Brain microvascular endothelial cell (primary cell): ENCODE results near the gene FBXW5.

ENCODE experiments used
- DNase-seq: peaks from one replicate; pipeline ENCODE4 v3.0.0-alpha.2; 2020
- H3K27ac ChIP-seq: fragments of 250-450 bp; sonication (Bioruptor Pico); 2 replicates; pipeline ENCODE4 v1.5.1; 2020; ENCODE audit warnings: mild to moderate bottlenecking, moderate library complexity
- H3K27me3 ChIP-seq: fragments of 250-450 bp; sonication (Bioruptor Pico); replicated peaks from 2 replicates; pipeline ENCODE4 v1.5.1; 2020; ENCODE audit warnings: mild to moderate bottlenecking
- H3K36me3 ChIP-seq: fragments of 250-450 bp; sonication (Bioruptor Pico); replicated peaks from 2 replicates; pipeline ENCODE4 v1.5.1; 2020; ENCODE audit warnings: mild to moderate bottlenecking
- H3K4me3 ChIP-seq: 2 replicates; pipeline ENCODE4 v1.5.1; 2011; ENCODE audit warnings: low read depth, mild to moderate bottlenecking, control low read depth, low read length, moderate library complexity
- in situ Hi-C: cut with HindIII; loops from 2 replicates; pipeline ENCODE4 v1.10.0; 2017; ENCODE audit warnings: low sequenced_read_pairs, low pct_ligation_motif_present
- TF ChIP-seq, protein P1 (sequence below): IDR thresholded peaks from 2 replicates; pipeline ENCODE4 v1.5.1; 2011; ENCODE audit warnings: low read depth, mild to moderate bottlenecking, moderate library complexity, low read length, control low read depth, inconsistent platforms; ENCODE audit errors: missing control alignments

Gene FBXW5

DNA sequence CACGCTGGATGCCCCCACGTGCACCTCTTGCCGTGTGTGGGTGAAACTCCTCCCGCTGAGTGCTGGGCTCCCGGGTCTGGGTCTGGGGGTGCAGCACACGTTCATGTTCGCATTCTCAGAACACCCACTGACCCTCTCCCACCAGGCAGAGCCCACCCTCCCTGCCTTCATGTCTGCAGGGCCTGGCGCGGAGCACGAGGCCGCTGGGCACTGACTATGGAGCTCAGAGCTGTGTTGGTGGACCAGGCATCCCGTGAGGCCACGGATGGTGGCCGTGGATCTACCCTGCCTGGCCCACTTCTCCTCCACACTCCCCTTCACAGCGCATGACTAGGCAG lies 16.4 kb upstream of the FBXW5 start:
- TF ChIP-seq, protein P1, sequence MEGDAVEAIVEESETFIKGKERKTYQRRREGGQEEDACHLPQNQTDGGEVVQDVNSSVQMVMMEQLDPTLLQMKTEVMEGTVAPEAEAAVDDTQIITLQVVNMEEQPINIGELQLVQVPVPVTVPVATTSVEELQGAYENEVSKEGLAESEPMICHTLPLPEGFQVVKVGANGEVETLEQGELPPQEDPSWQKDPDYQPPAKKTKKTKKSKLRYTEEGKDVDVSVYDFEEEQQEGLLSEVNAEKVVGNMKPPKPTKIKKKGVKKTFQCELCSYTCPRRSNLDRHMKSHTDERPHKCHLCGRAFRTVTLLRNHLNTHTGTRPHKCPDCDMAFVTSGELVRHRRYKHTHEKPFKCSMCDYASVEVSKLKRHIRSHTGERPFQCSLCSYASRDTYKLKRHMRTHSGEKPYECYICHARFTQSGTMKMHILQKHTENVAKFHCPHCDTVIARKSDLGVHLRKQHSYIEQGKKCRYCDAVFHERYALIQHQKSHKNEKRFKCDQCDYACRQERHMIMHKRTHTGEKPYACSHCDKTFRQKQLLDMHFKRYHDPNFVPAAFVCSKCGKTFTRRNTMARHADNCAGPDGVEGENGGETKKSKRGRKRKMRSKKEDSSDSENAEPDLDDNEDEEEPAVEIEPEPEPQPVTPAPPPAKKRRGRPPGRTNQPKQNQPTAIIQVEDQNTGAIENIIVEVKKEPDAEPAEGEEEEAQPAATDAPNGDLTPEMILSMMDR, result no peak
- Histone ChIP-seq H3K27me3 (no peaks in the 10 kb centered on the region), H3K27ac (no peak overlapping the region), H3K4me3 (no peak overlapping the region), H3K36me3 (no peaks in the 10 kb centered on the region)
- DNase-seq, result no peak
- in situ Hi-C loops, result no loop called here

DNA sequence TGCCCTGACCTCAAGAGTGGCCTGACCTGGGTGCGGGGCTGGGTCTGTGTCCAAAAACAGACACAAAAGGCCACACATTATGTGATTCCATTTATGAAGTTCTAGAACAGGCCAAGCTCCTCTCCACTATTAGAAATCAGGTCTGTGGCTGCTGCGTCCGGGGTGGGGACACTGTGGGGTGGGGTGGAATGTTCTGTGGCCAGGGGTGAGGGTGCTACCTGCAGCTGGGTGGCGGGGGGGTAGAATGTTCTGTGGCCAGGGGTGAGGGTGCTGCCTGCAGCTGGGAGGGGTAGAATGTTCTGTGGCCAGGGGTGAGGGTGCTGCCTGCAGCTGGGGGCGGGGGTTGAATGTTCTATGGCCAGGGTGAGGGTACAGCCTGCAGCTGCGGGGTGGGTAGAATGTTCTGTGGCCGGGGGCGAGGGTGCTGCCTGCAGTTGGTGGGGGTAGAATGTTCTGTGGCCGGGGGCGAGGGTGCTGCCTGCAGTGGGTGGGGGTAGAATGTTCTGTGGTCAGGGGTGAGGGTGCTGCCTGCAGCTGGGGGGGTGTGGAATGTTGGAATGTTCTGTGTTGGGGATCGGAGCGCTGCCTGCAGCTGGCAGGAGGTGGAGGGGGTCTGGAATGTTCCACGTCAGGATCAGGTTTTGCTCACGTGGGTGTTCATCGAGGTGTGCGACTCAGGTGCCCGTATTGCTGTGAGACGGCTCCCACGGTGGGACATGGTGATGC lies 15.8 kb upstream of the FBXW5 start:
- no peak overlapping the region for H3K27ac ChIP-seq
- H3K4me3 ChIP-seq, result no peak overlapping the region
- DNase-seq, result no peak
- in situ Hi-C loops, result no loop called here
- TF ChIP-seq, protein P1, result no peak
- H3K27me3 ChIP-seq, result no peaks in the 10 kb centered on the region
- H3K36me3 ChIP-seq, result no peaks in the 10 kb centered on the region

DNA sequence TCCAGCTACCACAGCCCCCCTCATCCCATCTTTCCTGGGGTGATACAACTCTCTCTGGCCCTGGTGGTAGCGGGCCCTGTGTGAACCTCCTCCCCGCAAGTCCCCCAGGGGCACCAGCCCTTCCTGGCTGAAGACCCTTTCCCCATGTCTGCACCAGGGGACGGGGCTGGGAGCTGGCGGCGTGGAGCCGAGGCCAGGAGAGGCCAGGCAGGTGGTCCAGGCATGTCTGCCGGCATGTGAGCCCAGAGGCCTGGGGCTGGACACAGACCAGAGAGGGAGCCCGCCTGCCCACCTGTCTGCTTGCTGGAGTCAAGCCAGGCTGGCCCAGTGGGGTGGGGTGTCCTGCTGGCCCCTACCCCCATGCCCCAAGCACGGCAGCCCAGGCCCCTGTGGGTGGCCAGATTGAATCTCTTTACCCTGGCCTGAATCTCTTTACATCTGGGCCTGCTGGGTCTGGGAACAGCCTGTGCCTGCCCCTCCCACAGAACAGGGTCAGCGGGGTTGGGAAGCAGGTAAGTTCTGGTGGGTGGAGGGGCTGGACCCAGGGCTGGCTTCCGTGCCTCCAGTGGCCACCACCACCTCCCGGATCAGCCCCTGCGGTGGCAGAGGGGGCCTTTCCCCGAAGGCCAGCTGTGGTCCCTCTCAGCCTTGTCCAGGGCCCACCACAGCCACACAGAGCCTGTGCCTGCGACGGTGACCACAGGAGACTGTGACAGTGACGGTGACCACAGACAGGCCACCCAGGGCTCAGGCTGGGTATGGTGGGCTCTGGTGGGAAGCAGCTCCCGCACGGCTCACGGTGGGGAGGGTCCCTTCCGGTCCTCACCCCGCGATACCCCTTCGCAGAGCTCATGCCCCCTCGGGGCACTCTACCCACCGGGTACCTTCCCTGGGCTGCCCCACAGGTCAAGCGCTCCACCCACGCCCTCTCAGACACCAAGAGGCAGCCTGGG lies 14.6 kb upstream of the FBXW5 start:
- H3K4me3 ChIP-seq, result no peak overlapping the region
- in situ Hi-C loops, result no loop called here
- TF ChIP-seq, protein P1, result no peak
- no peaks in the 10 kb centered on the region for H3K27me3 ChIP-seq
- H3K27ac ChIP-seq, result no peak overlapping the region
- H3K36me3 ChIP-seq, result no peaks in the 10 kb centered on the region
- DNase-seq, result no peak

DNA sequence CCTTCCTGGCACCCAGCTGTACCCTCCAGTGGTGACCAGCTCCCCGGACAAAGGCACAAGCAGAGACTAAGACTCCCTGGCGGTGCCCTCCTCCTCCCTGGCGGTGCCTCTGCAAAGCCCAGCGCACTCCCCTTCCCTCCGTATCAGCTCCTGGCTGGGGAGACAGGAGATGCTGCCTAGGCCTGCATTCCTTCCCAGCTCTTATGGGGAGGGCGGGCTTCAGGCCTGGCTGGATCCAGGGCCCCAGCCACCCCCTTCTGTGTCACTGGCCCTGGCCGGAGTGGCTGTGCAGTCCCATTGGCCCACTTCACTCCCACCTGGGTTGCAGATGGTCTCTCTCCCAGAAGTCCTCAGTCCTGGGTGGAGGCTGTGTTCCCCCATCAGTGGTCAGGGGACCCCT lies 13.9 kb upstream of the FBXW5 start:
- Histone ChIP-seq H3K27ac (no peak overlapping the region), H3K4me3 (no peak overlapping the region), H3K27me3 (no peaks in the 10 kb centered on the region), H3K36me3 (no peaks in the 10 kb centered on the region)
- TF ChIP-seq, protein P1, result no peak
- in situ Hi-C loops, result no loop called here
- no peak for DNase-seq

DNA sequence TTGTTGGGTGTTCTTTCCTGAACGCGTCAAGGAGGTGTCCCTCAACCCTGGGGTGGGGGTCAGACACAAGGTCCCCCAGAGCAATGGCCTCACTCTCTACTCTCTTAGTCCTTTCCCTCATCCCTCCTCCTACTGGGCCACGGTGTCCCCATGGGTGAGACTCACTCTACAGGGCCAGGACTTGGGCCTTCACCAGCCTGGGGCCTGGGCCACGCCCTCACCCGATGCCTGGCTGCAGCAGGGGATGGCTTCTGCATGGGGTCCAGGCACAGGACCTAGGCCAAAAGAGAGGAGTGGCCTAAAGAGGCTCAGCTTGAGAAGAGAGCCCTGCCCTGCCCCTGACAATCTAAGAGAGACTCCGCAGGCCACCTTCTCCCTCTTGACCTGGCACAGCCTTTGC lies 13.4 kb upstream of the FBXW5 start:
- in situ Hi-C loops, result no loop called here
- TF ChIP-seq, protein P1, result no peak
- Histone ChIP-seq H3K4me3 (no peak overlapping the region), H3K27me3 (no peaks in the 10 kb centered on the region), H3K27ac (no peak overlapping the region), H3K36me3 (no peaks in the 10 kb centered on the region)
- DNase-seq, result no peak
